K562 (cell line): ENCODE measurements around the gene RFNG. TPM values are rescaled to one million over a fixed set of nuclear protein-coding genes. Genes with fewer than 3 reads are reported as not detected.

Source experiments
- ATAC-seq: fragments of 200-7000 bp; cut with Tn5 transposase; 3 replicates; pipeline ENCODE4 v1.9.1; 2020; ENCODE audit warnings: moderate library complexity
- BruUV-seq: library from RNA; stranded (reverse); fragments of 400-500 nt; replicated peaks from 2 replicates; lab custom pipeline; 2021; lab: Mats Ljungman, UMichigan
- CTCF ChIA-PET: fragments of 300-600 bp; formaldehyde crosslinking; extraction: SDS; loops from one replicate; lab custom pipeline; 2021; ENCODE audit warnings: low intra/inter-chr PET ratio; lab: Yijun Ruan, JAX
- POLR2A ChIA-PET: fragments of 300-600, 350-650 bp; sonication (Branson Sonifier 250); formaldehyde crosslinking; extraction: SDS; loops from one replicate; lab custom pipeline; 2021; ENCODE audit warnings: antibody characterized with exemption, inconsistent platforms; lab: Yijun Ruan, JAX
- DNase-seq, 4 experiments: peaks; one replicate each; pipeline versions ENCODE4 v3.0.0 to v3.0.0-alpha.2; 2011 to 2018; ENCODE audit warnings: low spot score in 3 of 4, mixed read lengths in 3 of 4; ENCODE audit errors: extremely low read depth in 1 of 4
- FAIRE-seq: peaks from 2 replicates; lab custom pipeline; 2011; peaks lifted over from hg19 to GRCh38; lab: Jason Lieb, UNC
- H2AFZ ChIP-seq: 2 replicates; pipeline ENCODE4 v1.6.0; 2011; ENCODE audit warnings: low read depth, low read length, control low read depth, inconsistent platforms
- H3K27ac ChIP-seq: fragments of 200-600 bp; 3 replicates; pipeline ENCODE4 v1.8.0; 2011; ENCODE audit warnings: low read depth, mild to moderate bottlenecking, control low read depth, inconsistent platforms, low read length, moderate library complexity, mixed read lengths; ENCODE audit errors: extremely low read depth
- H3K27me3 ChIP-seq, 2 experiments: fragments of 300-600 bp in 1 of 2; 2 replicates in 1 of 2; 3 replicates in 1 of 2; pipeline versions ENCODE4 v1.6.0 to v1.8.0; 2011; ENCODE audit warnings: inconsistent platforms in 2 of 2, low read length in 2 of 2, mild to moderate bottlenecking in 1 of 2, mixed read lengths in 1 of 2, moderate library complexity in 1 of 2; ENCODE audit not compliant: control insufficient read depth in 2 of 2, insufficient read depth in 2 of 2
- H3K36me3 ChIP-seq: fragments of 300-600 bp; 3 replicates; pipeline ENCODE4 v1.8.0; 2011; ENCODE audit warnings: mild to moderate bottlenecking, low read length, inconsistent platforms; ENCODE audit not compliant: control insufficient read depth, insufficient read depth
- H3K4me1 ChIP-seq, 2 experiments: fragments of 200-600 bp in 1 of 2; replicated peaks in 1 of 2; 2 replicates in 1 of 2; 3 replicates in 1 of 2; pipeline versions ENCODE4 v1.5.1 to v1.8.0; 2011; ENCODE audit warnings: inconsistent platforms in 2 of 2, low read length in 2 of 2, mild to moderate bottlenecking in 1 of 2, mixed read lengths in 1 of 2, moderate library complexity in 1 of 2; ENCODE audit not compliant: control insufficient read depth in 2 of 2, insufficient read depth in 2 of 2
- H3K4me2 ChIP-seq: 2 replicates; pipeline ENCODE4 v1.6.1; 2011; ENCODE audit warnings: low read length, control low read depth, inconsistent platforms, mixed read lengths; ENCODE audit not compliant: insufficient read depth
- H3K4me3 ChIP-seq: fragments of 200-600 bp; sonication (generic), shearing (Covaris generic); 2 replicates; pipeline ENCODE4 v1.5.1; 2016; ENCODE audit warnings: control low read depth, inconsistent platforms
- H3K79me2 ChIP-seq: fragments of 200-600 bp; 3 replicates; pipeline ENCODE4 v1.8.0; 2011; ENCODE audit warnings: low read length, inconsistent platforms; ENCODE audit not compliant: control insufficient read depth, insufficient read depth
- H3K9ac ChIP-seq, 2 experiments: 2 replicates each; pipeline versions ENCODE4 v1.6.0 to v1.6.1; 2011; ENCODE audit warnings: low read depth in 2 of 2, low read length in 2 of 2, control low read depth in 1 of 2, inconsistent platforms in 1 of 2, mild to moderate bottlenecking in 1 of 2, mixed read lengths in 1 of 2; ENCODE audit not compliant: insufficient read depth in 1 of 2
- H3K9me1 ChIP-seq: one replicate; pipeline ENCODE4 v1.6.0; 2011; ENCODE audit warnings: inconsistent platforms, mild to moderate bottlenecking, low read length, moderate library complexity; ENCODE audit not compliant: control insufficient read depth, insufficient read depth
- H3K9me3 ChIP-seq: replicated peaks from 2 replicates; pipeline ENCODE4 v1.5.1; 2011; ENCODE audit warnings: low read depth, low read length, inconsistent platforms; ENCODE audit not compliant: control insufficient read depth, insufficient read depth
- H4K20me1 ChIP-seq: replicated peaks from 2 replicates; pipeline ENCODE4 v1.6.1; 2011; ENCODE audit warnings: low read length, inconsistent platforms, mixed read lengths; ENCODE audit not compliant: control insufficient read depth, insufficient read depth
- PBX2 ChIP-seq, 2 experiments: IDR thresholded peaks in 1 of 2; conservative IDR thresholded peaks in 1 of 2; 2 replicates each; pipeline ENCODE4 v1.6.1; 2016; ENCODE audit warnings: low read depth in 2 of 2, mild to moderate bottlenecking in 1 of 2, missing compliant biosample characterization in 1 of 2, missing genetic modification characterization in 1 of 2, moderate library complexity in 1 of 2
- POLR2A ChIP-seq: fragments of 450-650 bp; conservative IDR thresholded peaks from 2 replicates; pipeline ENCODE4 v1.6.1; 2016
- POLR2G ChIP-seq: fragments of 200-400 bp; formaldehyde crosslinking; IDR thresholded peaks from 2 replicates; pipeline ENCODE4 v1.6.1; 2017; ENCODE audit warnings: low read depth, mild to moderate bottlenecking, antibody characterized with exemption, low read length, moderate library complexity
- RBFOX2 ChIP-seq: fragments of 200-400 bp; formaldehyde crosslinking; IDR thresholded peaks from 2 replicates; pipeline ENCODE4 v1.6.1; 2017; ENCODE audit warnings: low read depth, mild to moderate bottlenecking, low read length, moderate library complexity
- RBM22 ChIP-seq: fragments of 200-400 bp; formaldehyde crosslinking; IDR thresholded peaks from 2 replicates; pipeline ENCODE4 v1.6.1; 2018; ENCODE audit warnings: low read length, low read depth; ENCODE audit not compliant: poor library complexity, severe bottlenecking
- WGBS: fragments of 100-300 bp; shearing (Covaris generic); methylation state at CpG from one replicate; pipeline ENCODE4 v1.1.6; 2016; ENCODE audit warnings: low coverage, mixed read lengths; ENCODE audit not compliant: insufficient coverage; ENCODE audit errors: missing lambda C conversion rate; 5-methylcytosine and 5-hydroxymethylcytosine counted together
- in situ Hi-C: fragments of 300-500 bp; cut with MboI; formaldehyde crosslinking; loops from 4 replicates; pipeline ENCODE4 v1.15.0; 2018; ENCODE audit warnings: inconsistent platforms, mixed read lengths
- intact Hi-C: fragments of 100-400 bp; cut with micrococcal nuclease; formaldehyde crosslinking; loops from 2 replicates; pipeline ENCODE4 v1.14.2; 2022
- polyA plus RNA-seq, 8 experiments: library from polyadenylated mRNA; depleted of rRNA in 4 of 8; stranded (reverse) in 5 of 8; unstranded in 3 of 8; fragments of >200 nt; fragmentation: Nextera tagmentation in 2 of 8; fragmentation: Illumina TruSeq in 1 of 8; extraction: Ambion mirVana in 2 of 8; extraction: Trizol in 1 of 8; gene quantifications; 2 replicates each; pipeline versions ENCODE4 v1.2.1 to v1.2.3, GENCODE V29; 2011 to 2014; ENCODE audit warnings: inconsistent platforms in 1 of 8, missing spikeins in 1 of 8
- total RNA-seq, 7 experiments: library from RNA; depleted of rRNA in 6 of 7; stranded (reverse); fragments of >200 nt in 6 of 7; fragmentation: Illumina TruSeq in 2 of 7; extraction: Trizol in 2 of 7; gene quantifications; 2 replicates each; pipeline versions ENCODE4 v1.2.1 to v1.2.3, GENCODE V29; 2011 to 2021; ENCODE audit warnings: low replicate concordance in 1 of 7

Gene RFNG
- total and polyA plus RNA-seq, 9 of the 15 experiments (the other 6 are each of a cell fraction or from before 2014, with no cell fraction given): 0.32 to 32.8 (median 9.5) TPM

GRCh38 chr17:82061047-82061925 lies 9.7 kb upstream of the RFNG start:
- Histone ChIP-seq H3K9ac (no peak overlapping the region), H3K4me3 (no peak overlapping the region), H3K9me1 (no peaks in the 10 kb centered on the region), H3K79me2 (peaks cover 28% of the 10 kb centered on the region), H3K9me3 (no peaks in the 10 kb centered on the region), H3K4me1 (peaks cover 3 to 90% of the 10 kb centered on the region in 2 experiments; a peak in 3 of 5 replicates), H3K27ac (no peak overlapping the region), H2AFZ (no peak overlapping the region), H4K20me1 (peaks cover 7% of the 10 kb centered on the region)
- in situ Hi-C loops (no loop called here), intact Hi-C loops (no loop called here)
- WGBS: 91% methylated on average over 28 of the region's 34 CpGs
- CTCF ChIA-PET: no interaction called here
- no TSS peak for BruUV-seq
- no peak for ATAC-seq
- FAIRE-seq: no peak
- POLR2A ChIA-PET: interaction anchor here (0.5 to 2.5 kb wide), 7 partner anchors 7 to 128 kb away, joined by 3 to 11 read pairs (median 3); partner anchors contain the start of gene DCXR
- no peak for DNase-seq
- no peak for TF ChIP-seq PBX2 (CRISPR knock-in tag; IDR thresholded peaks at IDR 0.05; ENCODE audit: low read depth)
- TF ChIP-seq PBX2 (tag; conservative IDR thresholded peaks at IDR 0.05; ENCODE audit: low read depth): no peak
- peak; percentile 23; the same call in 1 of the 2 replicates for TF ChIP-seq POLR2A
- peak; percentile 62 for TF ChIP-seq RBM22
- peak; percentile 64 for TF ChIP-seq RBFOX2
- peak; percentile 34; the same call in 1 of the 2 replicates for TF ChIP-seq POLR2G
- TF ChIP-seq, all 486 proteins: peak for 4
- Histone ChIP-seq H3K36me3 (peaks cover 81% of the 10 kb centered on the region; the same call in 2 of the 3 replicates), H3K4me2 (no peak overlapping the region), H3K27me3 (no peaks in the 10 kb centered on the region)
